Head of caudate nucleus (tissue), 42 donors: ENCODE measurements around the gene GLI1.
"Not testable (repeated sequence)": the region's sequence is repeated elsewhere in the genome, so short reads cannot be mapped to it uniquely, and the experiment has no call there.

Experiments used
- DNase-seq, 42 donors: peaks; one replicate each; pipeline versions ENCODE4 v3.0.0 to v3.0.0-alpha.2; 2020 to 2021; ENCODE audit warnings: mixed read lengths in 7 of 42
- intact Hi-C: fragments of 100-400 bp; cut with DNase I; formaldehyde crosslinking; loops from one replicate; pipeline ENCODE4 v1.15.0; 2022

GLI1 gene

GRCh38 chr12:57438400-57438799 is 21.2 kb upstream of the GLI1 start:
- intact Hi-C loops: no loop called here

GRCh38 chr12:57439762-57440266 is 19.8 kb upstream of the GLI1 start:
- no peak for DNase-seq
- intact Hi-C loops: no loop called here

More at GRCh38 chr12:57438400-57438799, 21.2 kb upstream of the GLI1 start:
- DNase-seq: no peak

GRCh38 chr12:57441393-57441792 is 18.2 kb upstream of the GLI1 start:
- DNase-seq, intact Hi-C loops: not testable (repeated sequence)

- intact Hi-C loops: no loop called here
Measured at GRCh38 chr12:57441846-57442427, 17.6 kb upstream of the GLI1 start.

GRCh38 chr12:57444337-57444736 is 15.2 kb upstream of the GLI1 start:
- DNase-seq, intact Hi-C loops: not testable (repeated sequence)

More at GRCh38 chr12:57441846-57442427, 17.6 kb upstream of the GLI1 start:
- no peak for DNase-seq

GRCh38 chr12:57444744-57445143 is 14.8 kb upstream of the GLI1 start:
- DNase-seq: no peak
- intact Hi-C loops: no loop called here

GRCh38 chr12:57446292-57446960 is 13.2 kb upstream of the GLI1 start:
- intact Hi-C loops: no loop called here
- no peak for DNase-seq

- intact Hi-C loops: no loop called here
- DNase-seq: no peak
Measured at GRCh38 chr12:57448669-57449068, 10.9 kb upstream of the GLI1 start.

- intact Hi-C loops: no loop called here
- DNase-seq: no peak
Measured at GRCh38 chr12:57449375-57449774, 10.2 kb upstream of the GLI1 start.

GRCh38 chr12:57450057-57450456 is 9.5 kb upstream of the GLI1 start:
- intact Hi-C loops: loop anchor here (5.0 to 10.0 kb wide), 2 partner anchors 143 to 225 kb away; partner anchors contain the start of gene SHMT2
- DNase-seq: no peak

- no peak for DNase-seq
- intact Hi-C loops: loop anchor here (5.0 to 10.0 kb wide), 2 partner anchors 144 to 227 kb away; partner anchors contain the start of gene SHMT2
Measured at GRCh38 chr12:57451233-57451778, 8.3 kb upstream of the GLI1 start.

- intact Hi-C loops: loop anchor here (5.0 to 10.0 kb wide), 2 partner anchors 145 to 228 kb away; partner anchors contain the start of gene SHMT2
- peak in 39 of 42 donors; percentile 21 to 87 (median 58) for DNase-seq
Measured at GRCh38 chr12:57452181-57452936, 7.2 kb upstream of the GLI1 start.

- peak; percentile 50 to 91 (median 81) for DNase-seq
- intact Hi-C loops: loop anchor here (5.0 to 10.0 kb wide), 2 partner anchors 146 to 228 kb away; partner anchors contain the start of gene SHMT2
Measured at GRCh38 chr12:57452937-57453509, 6.6 kb upstream of the GLI1 start.

- intact Hi-C loops: loop anchor here (5.0 to 10.0 kb wide), 2 partner anchors 147 to 229 kb away; partner anchors contain the start of gene SHMT2
- no peak for DNase-seq
Measured at GRCh38 chr12:57454213-57454565, 5.4 kb upstream of the GLI1 start.

GRCh38 chr12:57454566-57455373 is 4.8 kb upstream of the GLI1 start, which contains the start of gene INHBE:
Gene INHBE (plus strand): TSS chr12:57455307. CDS start chr12:57455537, 230 bp downstream.
- no peak for DNase-seq
- intact Hi-C loops: loop anchor here (5.0 to 10.0 kb wide), 2 partner anchors 147 to 230 kb away; partner anchors contain the start of gene SHMT2

- intact Hi-C loops: loop anchor here (10.0 kb wide), 1 partner anchor 231 kb away; the partner anchor contains the start of gene SHMT2
- no peak for DNase-seq
Measured at GRCh38 chr12:57455374-57456144, 4.0 kb upstream of the GLI1 start.

GRCh38 chr12:57456145-57456700 is 3.4 kb upstream of the GLI1 start:
- peak in 22 of 42 donors; percentile 19 to 65 (median 46) for DNase-seq
- intact Hi-C loops: loop anchor here (10.0 kb wide), 1 partner anchor 231 kb away; the partner anchor contains the start of gene SHMT2
